ENCODE data around the gene SLC1A2. TPM values are rescaled to one million over a fixed set of nuclear protein-coding genes. Genes with fewer than 3 reads are reported as not detected.

Gene SLC1A2
- 1 to 10 TPM in 1 of 2 donors, under 1 TPM in 1; 0.63 to 2.5 TPM for total RNA-seq

DNA sequence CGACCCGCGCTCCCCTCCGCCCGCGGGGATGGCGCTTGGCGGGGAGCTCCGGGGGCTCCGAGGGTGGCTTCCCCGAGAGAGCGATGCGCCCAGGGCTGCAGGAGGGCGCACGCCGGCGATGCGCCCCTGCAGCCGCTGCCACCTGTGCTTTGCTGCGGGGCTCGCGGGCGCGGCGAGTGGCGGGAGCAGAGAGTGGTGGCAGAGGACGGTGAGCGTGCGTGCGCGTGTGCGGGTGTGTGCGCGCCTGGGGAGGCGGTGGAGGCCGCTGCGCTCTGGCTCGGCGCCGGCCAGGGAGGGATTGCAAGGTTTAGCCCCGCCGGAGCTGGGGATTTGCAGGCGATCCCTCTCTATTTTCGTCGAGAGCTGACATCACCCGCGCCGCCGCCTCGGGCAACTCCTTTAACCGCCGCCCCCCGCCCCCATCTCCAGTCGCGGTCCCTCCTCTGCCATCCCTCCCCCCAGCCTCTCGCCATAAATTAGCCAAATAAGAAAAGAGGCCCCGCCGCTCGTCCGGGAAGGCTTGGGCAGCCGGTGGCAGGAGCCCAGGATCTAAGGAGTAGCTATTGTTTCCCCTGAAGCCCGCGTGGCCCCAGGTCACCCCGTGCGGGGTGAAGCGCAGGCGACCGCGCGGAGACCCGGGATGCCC is at the start of gene SLC1A2:
Gene SLC1A2 (minus strand): TSS at position 375 of the 646 bp plus-strand sequence. CDS start 592 bp downstream, outside the sequence.
- no peak for TF ChIP-seq CTCF (IDR thresholded peaks at IDR 0.05)
- no peaks in the 10 kb centered on the region for H3K9me3 ChIP-seq
- DNase-seq (ENCODE audit: low spot score): no peak
- H3K4me3 ChIP-seq: peak within 1 kb of the TSS; percentile 35 to 52
- no peaks in the 10 kb centered on the region for H3K27me3 ChIP-seq
- H3K4me1 ChIP-seq: peaks cover 0 to 29% of the 10 kb centered on the region in 2 donors
- H3K27ac ChIP-seq: no peak within 1 kb of the TSS
- no peaks in the 10 kb centered on the region for H3K36me3 ChIP-seq

GRCh38 chr11:35466058-35466457 is 46.7 kb upstream of the SLC1A2 start:
- Histone ChIP-seq H3K9me3 (no peaks in the 10 kb centered on the region), H3K36me3 (no peaks in the 10 kb centered on the region), H3K4me1 (no peaks in the 10 kb centered on the region), H3K27me3 (no peaks in the 10 kb centered on the region), H3K27ac (no peak overlapping the region), H3K4me3 (no peak overlapping the region)
- DNase-seq (ENCODE audit: low spot score): no peak
- no peak for TF ChIP-seq CTCF (IDR thresholded peaks at IDR 0.05)

GRCh38 chr11:35464308-35464707 is 45.0 kb upstream of the SLC1A2 start:
- Histone ChIP-seq H3K36me3 (no peaks in the 10 kb centered on the region), H3K9me3 (no peaks in the 10 kb centered on the region), H3K27me3 (no peaks in the 10 kb centered on the region), H3K4me3 (no peak overlapping the region), H3K27ac (no peak overlapping the region), H3K4me1 (no peaks in the 10 kb centered on the region)
- TF ChIP-seq CTCF (IDR thresholded peaks at IDR 0.05): no peak
- DNase-seq (ENCODE audit: low spot score): no peak

DNA sequence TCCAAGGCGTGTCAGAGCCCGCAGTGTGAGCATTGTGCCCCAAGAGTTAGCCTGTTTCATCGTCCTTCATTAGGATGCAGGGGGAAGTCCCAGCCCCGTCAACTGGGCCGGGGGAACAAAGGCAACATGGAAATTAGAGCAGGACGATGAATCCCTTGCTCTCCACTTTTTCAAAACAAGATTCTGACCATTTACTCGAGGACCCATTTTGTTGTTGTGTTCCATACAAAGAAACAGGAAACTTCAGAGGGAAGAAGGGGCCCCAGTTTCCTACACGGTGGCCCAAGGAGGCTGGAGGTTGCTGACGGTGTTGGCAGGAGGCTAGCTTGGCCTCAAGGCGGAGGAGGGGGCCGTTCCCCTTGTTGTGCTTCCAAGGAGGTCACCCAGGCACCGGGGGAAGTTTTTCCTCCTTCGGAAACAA is 44.0 kb upstream of the SLC1A2 start:
- H3K9me3 ChIP-seq: no peaks in the 10 kb centered on the region
- no peaks in the 10 kb centered on the region for H3K4me1 ChIP-seq
- H3K27ac ChIP-seq: no peak overlapping the region
- H3K36me3 ChIP-seq: no peaks in the 10 kb centered on the region
- TF ChIP-seq CTCF (IDR thresholded peaks at IDR 0.05): no peak
- no peaks in the 10 kb centered on the region for H3K27me3 ChIP-seq
- no peak overlapping the region for H3K4me3 ChIP-seq
- no peak for DNase-seq (ENCODE audit: low spot score)

DNA sequence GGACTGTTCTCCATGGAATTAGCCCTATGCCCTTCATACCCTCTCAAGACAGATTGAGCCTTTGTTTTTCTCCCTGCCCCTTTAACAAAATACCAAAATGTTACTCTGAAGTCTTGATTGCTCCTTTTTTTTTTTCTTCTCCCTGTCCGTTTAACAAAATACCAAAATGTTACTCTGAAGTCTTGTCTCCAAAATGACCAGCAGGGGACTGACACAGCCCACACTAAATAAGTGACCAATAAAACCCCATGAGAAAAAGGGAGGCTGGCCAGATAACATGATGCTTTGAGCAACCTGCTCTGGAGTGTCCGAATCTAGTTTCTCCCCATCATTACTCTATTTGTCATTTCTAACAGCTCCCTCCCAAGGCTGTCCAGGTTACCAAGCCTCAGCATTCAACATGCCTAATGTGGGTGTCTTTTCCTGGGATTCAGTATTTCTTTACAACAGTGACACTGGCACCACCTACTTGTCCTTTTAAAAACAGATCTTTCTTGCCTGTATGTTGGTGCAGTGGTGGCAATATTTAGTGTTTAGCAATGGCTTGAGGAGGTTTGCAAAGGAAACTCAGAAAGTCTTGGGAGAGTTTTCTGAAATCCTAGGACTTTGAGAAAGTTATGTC is 42.7 kb upstream of the SLC1A2 start:
- no peak overlapping the region for H3K27ac ChIP-seq
- H3K27me3 ChIP-seq: no peaks in the 10 kb centered on the region
- no peaks in the 10 kb centered on the region for H3K36me3 ChIP-seq
- H3K9me3 ChIP-seq: no peaks in the 10 kb centered on the region
- DNase-seq (ENCODE audit: low spot score): no peak
- TF ChIP-seq CTCF (IDR thresholded peaks at IDR 0.05): no peak
- H3K4me3 ChIP-seq: no peak overlapping the region
- no peaks in the 10 kb centered on the region for H3K4me1 ChIP-seq
